ENCODE results near the gene FAM117A. TPM values are rescaled to one million over a fixed set of nuclear protein-coding genes. Genes with fewer than 3 reads are reported as not detected.
A peak's percentile ranks its signal among the peaks of the same experiment; 100 is the strongest.

The FAM117A gene
- total RNA-seq, 6 donors from 2014 or later, result 15.1 to 22.0 (median 18.2) TPM

GRCh38 chr17:49748791-49749190 is 15.1 kb downstream of the FAM117A start:
- Histone ChIP-seq H3K27ac (no peak overlapping the region), H3K27me3 (no peaks in the 10 kb centered on the region), H3K9me3 (no peaks in the 10 kb centered on the region), H3K4me3 (no peak overlapping the region), H3K4me1 (peaks cover 0 to 14% (median 5%) of the 10 kb centered on the region in 4 donors), H3K36me3 (no peaks in the 10 kb centered on the region)
- 72% methylated on average over 5 to 7 of the region's 7 CpGs for WGBS, 2 donors
- ATAC-seq (ENCODE audit: low FRiP score in 2 of 2) (no peak), DNase-seq (no peak)
- TF ChIP-seq, protein P1, sequence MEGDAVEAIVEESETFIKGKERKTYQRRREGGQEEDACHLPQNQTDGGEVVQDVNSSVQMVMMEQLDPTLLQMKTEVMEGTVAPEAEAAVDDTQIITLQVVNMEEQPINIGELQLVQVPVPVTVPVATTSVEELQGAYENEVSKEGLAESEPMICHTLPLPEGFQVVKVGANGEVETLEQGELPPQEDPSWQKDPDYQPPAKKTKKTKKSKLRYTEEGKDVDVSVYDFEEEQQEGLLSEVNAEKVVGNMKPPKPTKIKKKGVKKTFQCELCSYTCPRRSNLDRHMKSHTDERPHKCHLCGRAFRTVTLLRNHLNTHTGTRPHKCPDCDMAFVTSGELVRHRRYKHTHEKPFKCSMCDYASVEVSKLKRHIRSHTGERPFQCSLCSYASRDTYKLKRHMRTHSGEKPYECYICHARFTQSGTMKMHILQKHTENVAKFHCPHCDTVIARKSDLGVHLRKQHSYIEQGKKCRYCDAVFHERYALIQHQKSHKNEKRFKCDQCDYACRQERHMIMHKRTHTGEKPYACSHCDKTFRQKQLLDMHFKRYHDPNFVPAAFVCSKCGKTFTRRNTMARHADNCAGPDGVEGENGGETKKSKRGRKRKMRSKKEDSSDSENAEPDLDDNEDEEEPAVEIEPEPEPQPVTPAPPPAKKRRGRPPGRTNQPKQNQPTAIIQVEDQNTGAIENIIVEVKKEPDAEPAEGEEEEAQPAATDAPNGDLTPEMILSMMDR (IDR thresholded peaks at IDR 0.05), result no peak
- TF ChIP-seq POLR2A (IDR thresholded peaks at IDR 0.05) (no peak), EP300 (IDR thresholded peaks at IDR 0.05) (no peak)

DNA sequence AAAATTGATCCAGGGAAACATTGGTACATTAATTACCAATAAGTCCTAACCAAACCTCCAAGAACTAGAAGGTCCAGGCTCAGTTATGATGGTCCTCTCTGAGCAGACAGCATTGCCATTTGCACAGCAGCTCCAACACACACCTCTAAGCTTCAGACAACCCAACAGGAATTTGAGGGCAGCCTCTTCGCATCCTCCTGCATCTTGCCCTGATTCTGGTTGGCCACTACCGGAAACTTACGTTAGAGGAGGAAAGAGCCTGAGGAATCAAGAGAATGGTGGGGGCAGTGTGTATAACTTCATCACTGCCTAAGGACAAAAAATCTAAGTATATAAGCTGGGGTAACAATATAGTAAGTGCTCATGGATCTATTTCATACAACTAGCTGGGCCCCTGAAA is 15.7 kb downstream of the FAM117A start:
- TF ChIP-seq EP300 (IDR thresholded peaks at IDR 0.05) (no peak), POLR2A (IDR thresholded peaks at IDR 0.05) (no peak), POLR2AphosphoS5 (IDR thresholded peaks at IDR 0.05) (no peak)
- TF ChIP-seq, protein P1 (IDR thresholded peaks at IDR 0.05), result no peak
- Histone ChIP-seq H3K9me3 (no peaks in the 10 kb centered on the region), H3K36me3 (no peaks in the 10 kb centered on the region), H3K27me3 (no peaks in the 10 kb centered on the region), H3K4me1 (peaks cover 0 to 11% (median 6%) of the 10 kb centered on the region in 4 donors), H3K27ac (no peak overlapping the region), H3K4me3 (no peak overlapping the region)
- no peak for ATAC-seq (ENCODE audit: low FRiP score in 2 of 2)
- DNase-seq, result no peak
- 72 to 78% methylated on average over 3 of the region's 3 CpGs for WGBS, 2 donors

GRCh38 chr17:49747632-49748031 is 16.3 kb downstream of the FAM117A start:
- no peaks in the 10 kb centered on the region for H3K27me3 ChIP-seq
- no peak for TF ChIP-seq POLR2A (IDR thresholded peaks at IDR 0.05)
- TF ChIP-seq EP300 (IDR thresholded peaks at IDR 0.05), result no peak
- TF ChIP-seq, protein P1 (IDR thresholded peaks at IDR 0.05), result no peak
- no peaks in the 10 kb centered on the region for H3K36me3 ChIP-seq
- H3K9me3 ChIP-seq, result no peaks in the 10 kb centered on the region
- no peak for DNase-seq
- no peak overlapping the region for H3K4me3 ChIP-seq
- peak overlapping the region in 2 of 4 donors; percentile 13 to 30 for H3K27ac ChIP-seq
- no peak for ATAC-seq (ENCODE audit: low FRiP score in 2 of 2)
- peaks cover 4 to 16% (median 12%) of the 10 kb centered on the region in 4 donors for H3K4me1 ChIP-seq
- 42% methylated on average over 1 of the region's 1 CpG; no CpG with 5 or more reads in 1 of the 2 donors for WGBS, 2 donors

DNA sequence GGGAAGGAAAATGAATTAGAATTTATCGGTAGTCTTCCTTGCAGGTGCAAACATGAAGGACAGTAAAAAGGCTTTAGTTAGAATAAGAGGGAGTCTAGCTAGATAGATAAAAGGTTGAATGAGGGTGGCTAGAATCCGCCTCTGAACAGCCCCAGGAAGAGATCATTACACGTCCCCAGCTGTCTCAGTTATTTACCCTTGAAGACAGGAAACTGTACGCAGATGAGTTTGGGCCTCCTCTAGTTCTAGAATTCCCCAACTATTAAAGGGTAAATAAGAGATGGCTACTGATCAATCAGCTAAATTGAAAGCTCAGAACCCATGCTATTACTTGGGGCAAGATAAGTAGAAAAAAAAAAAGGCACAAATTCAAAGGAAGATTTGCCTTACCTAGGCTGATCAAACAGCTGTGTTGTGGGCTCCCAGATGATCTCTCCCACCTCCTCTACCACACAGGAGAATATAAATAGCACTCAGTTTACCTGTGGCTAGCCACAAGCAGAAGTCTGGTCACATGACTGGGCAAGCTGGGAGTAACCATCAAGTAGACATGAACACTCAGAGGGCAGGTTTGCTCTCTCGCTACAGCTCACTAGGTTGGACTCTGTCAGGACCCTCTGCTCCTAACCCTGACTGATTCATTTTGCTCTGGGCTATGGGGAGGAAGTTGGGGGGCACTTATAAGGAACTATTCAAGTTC is 17.0 kb downstream of the FAM117A start:
- no peak for DNase-seq
- Histone ChIP-seq H3K9me3 (no peaks in the 10 kb centered on the region), H3K36me3 (no peaks in the 10 kb centered on the region), H3K27ac (peak overlapping the region in 3 of 4 donors; percentile 13 to 59 (median 50)), H3K4me3 (no peak overlapping the region), H3K4me1 (peaks cover 10 to 23% (median 19%) of the 10 kb centered on the region in 4 donors), H3K27me3 (no peaks in the 10 kb centered on the region)
- no peak for TF ChIP-seq POLR2A (IDR thresholded peaks at IDR 0.05)
- TF ChIP-seq, protein P1 (IDR thresholded peaks at IDR 0.05), result no peak
- TF ChIP-seq EP300 (IDR thresholded peaks at IDR 0.05), result no peak
- no peak for TF ChIP-seq POLR2AphosphoS5 (IDR thresholded peaks at IDR 0.05)
- 68 to 77% methylated on average over 4 to 5 of the region's 5 CpGs for WGBS, 2 donors
- ATAC-seq (ENCODE audit: low FRiP score in 2 of 2), result no peak

Data from upper lobe of left lung (tissue), 6 donors.